Endothelial cell of umbilical vein (primary cell): ENCODE measurements around the gene SLC39A11.

Experiments
- CTCF ChIP-seq, 2 donors: IDR thresholded peaks; 1 replicate in 1 of 2; 2 replicates in 1 of 2; pipeline ENCODE4 v1.5.1; 2011; ENCODE audit warnings: low read length in 2 of 2, mild to moderate bottlenecking in 2 of 2, moderate library complexity in 2 of 2, control low read depth in 1 of 2, inconsistent platforms in 1 of 2, low read depth in 1 of 2; ENCODE audit not compliant: insufficient read depth in 1 of 2; ENCODE audit errors: extremely low read depth in 1 of 2
- EZH2 ChIP-seq: IDR thresholded peaks from 2 replicates; pipeline ENCODE4 v1.6.1; 2012; ENCODE audit warnings: borderline replicate concordance, low read depth, mild to moderate bottlenecking, moderate library complexity, low read length, inconsistent platforms; ENCODE audit not compliant: severe bottlenecking
- FOS ChIP-seq: IDR thresholded peaks from 2 replicates; pipeline ENCODE4 v1.6.1; 2011; ENCODE audit warnings: mild to moderate bottlenecking, low read length, moderate library complexity, borderline replicate concordance; ENCODE audit not compliant: insufficient read depth
- GATA2 ChIP-seq: IDR thresholded peaks from 2 replicates; pipeline ENCODE4 v1.7.0; 2011; ENCODE audit warnings: low read depth, mild to moderate bottlenecking, moderate library complexity, mixed read lengths, low read length; ENCODE audit not compliant: insufficient read length, insufficient read depth
- JUN ChIP-seq: IDR thresholded peaks from 2 replicates; pipeline ENCODE4 v1.6.1; 2011; ENCODE audit warnings: borderline replicate concordance, low read depth; ENCODE audit not compliant: insufficient read length, insufficient read depth
- MAX ChIP-seq: IDR thresholded peaks from 2 replicates; pipeline ENCODE4 v1.6.1; 2011; ENCODE audit not compliant: insufficient read depth, insufficient read length
- MYC ChIP-seq: IDR thresholded peaks from one replicate; pipeline ENCODE4 v1.6.1; 2011; ENCODE audit warnings: mild to moderate bottlenecking, low read depth, low read length
- POLR2A ChIP-seq: IDR thresholded peaks from 2 replicates; pipeline ENCODE4 v1.6.1; 2012; ENCODE audit warnings: low read depth, mild to moderate bottlenecking, control low read depth, low read length
- POLR2AphosphoS5 ChIP-seq: IDR thresholded peaks from 2 replicates; pipeline ENCODE4 v1.6.1; 2012; ENCODE audit warnings: low read depth, mild to moderate bottlenecking, control low read depth, low read length, moderate library complexity; ENCODE audit not compliant: insufficient read depth

- no peak for TF ChIP-seq CTCF (IDR thresholded peaks at IDR 0.05; ENCODE audit: extremely low read depth in 1 of 2, insufficient read depth in 1 of 2, low read depth in 1 of 2, low read length in 2 of 2)
- no peak for TF ChIP-seq POLR2A
- no peak for TF ChIP-seq POLR2AphosphoS5
- TF ChIP-seq MYC = no peak
- TF ChIP-seq MAX = no peak
- no peak for TF ChIP-seq EZH2
- TF ChIP-seq GATA2 = no peak
- no peak for TF ChIP-seq FOS
- no peak for TF ChIP-seq JUN
Measured at GRCh38 chr17:73096211-73096610, 3.7 kb upstream of the SLC39A11 start.
